ENCODE results near the gene MGAT4A. TPM values are rescaled to one million over a fixed set of nuclear protein-coding genes. Genes with fewer than 3 reads are reported as not detected.

The MGAT4A gene
- total and polyA plus RNA-seq, 9 of the 15 experiments (the other 6 are each of a cell fraction or from before 2014, with no cell fraction given): 0.03 to 0.53 (median 0.18) TPM; not detected in 2

DNA sequence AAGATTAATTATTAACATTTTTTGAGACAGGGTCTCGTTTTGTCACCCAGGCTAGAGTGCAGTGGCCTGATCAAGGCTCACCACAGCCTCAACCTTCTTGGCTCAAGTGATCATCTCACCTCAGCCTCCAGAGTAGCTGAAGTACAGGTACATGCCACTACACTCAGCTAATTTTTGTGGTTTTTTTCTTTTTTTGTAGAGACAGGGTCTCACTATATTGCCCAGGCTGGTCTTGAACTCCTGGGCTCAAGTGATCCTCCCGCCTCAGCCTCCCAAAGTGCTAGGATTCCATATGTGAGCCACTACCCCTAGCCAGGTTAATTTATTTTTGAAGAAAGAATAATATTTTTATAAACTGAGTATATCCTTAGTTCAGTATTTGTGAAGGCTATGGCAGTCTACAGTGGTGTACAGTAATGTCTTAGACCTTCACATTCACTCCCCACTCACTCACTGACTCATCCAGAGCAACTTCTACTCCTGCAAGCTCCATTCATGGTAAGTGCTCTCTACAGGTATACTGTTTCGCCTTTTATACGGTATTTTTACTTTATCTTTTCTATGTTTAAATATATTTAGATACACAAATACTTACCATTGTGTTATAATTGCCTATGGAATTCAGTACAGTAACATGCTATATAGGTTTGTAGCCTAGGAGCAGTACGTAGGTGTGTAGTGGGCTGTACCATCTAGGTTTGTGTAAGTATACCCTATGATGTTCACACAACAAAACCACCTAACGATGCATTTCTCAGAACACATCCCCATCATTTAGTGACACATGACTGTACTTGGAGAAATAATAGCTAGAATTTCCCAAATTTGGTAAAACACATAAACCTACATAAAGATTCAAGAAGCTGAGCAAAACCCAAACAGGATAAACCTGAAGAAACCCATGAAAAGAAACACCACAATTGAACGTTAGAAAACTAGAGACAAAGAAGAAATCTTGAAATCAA, 38.6 kb downstream of the MGAT4A start:
- no peaks in the 10 kb centered on the region for H3K9me3 ChIP-seq (replicated peaks; ENCODE audit: control insufficient read depth, insufficient read depth, low read depth, low read length)
- no peak overlapping the region for H3K27ac ChIP-seq (ENCODE audit: extremely low read depth, low read depth, low read length)
- ATAC-seq (no peak), FAIRE-seq (no peak), DNase-seq (ENCODE audit: extremely low read depth in 1 of 4, low spot score in 3 of 4) (no peak)
- no peaks in the 10 kb centered on the region for H3K36me3 ChIP-seq (ENCODE audit: control insufficient read depth, insufficient read depth, low read length)
- no peak overlapping the region for H3K4me2 ChIP-seq (ENCODE audit: insufficient read depth, low read length)
- intact Hi-C loops (cut with micrococcal nuclease): no loop called here
- POLR2A ChIA-PET: no interaction called here
- no peak for TF ChIP-seq ZKSCAN1 (IDR thresholded peaks at IDR 0.05; ENCODE audit: low read depth, low read length)
- TF ChIP-seq L3MBTL2 (IDR thresholded peaks at IDR 0.05): no peak
- H3K4me3 ChIP-seq: no peak overlapping the region
- no peaks in the 10 kb centered on the region for H4K20me1 ChIP-seq (replicated peaks; ENCODE audit: control insufficient read depth, insufficient read depth, low read length)
- H3K4me1 ChIP-seq (replicated peaks in 1 of 2; ENCODE audit: control insufficient read depth in 2 of 2, insufficient read depth in 2 of 2, low read length in 2 of 2): no peaks in the 10 kb centered on the region
- no peaks in the 10 kb centered on the region for H3K9me1 ChIP-seq (ENCODE audit: control insufficient read depth, insufficient read depth, low read length)
- H3K79me2 ChIP-seq (ENCODE audit: control insufficient read depth, insufficient read depth, low read length): no peaks in the 10 kb centered on the region
- no peak overlapping the region for H2AFZ ChIP-seq (ENCODE audit: low read depth, low read length)
- 0% methylated on average over 7 of the region's 7 CpGs for WGBS (ENCODE audit: insufficient coverage, low coverage, missing lambda C conversion rate)
- H3K9ac ChIP-seq (ENCODE audit: insufficient read depth in 1 of 2, low read depth in 2 of 2, low read length in 2 of 2): no peak overlapping the region
- CTCF ChIA-PET (ENCODE audit: low intra/inter-chr PET ratio): no interaction called here
- in situ Hi-C loops (cut with MboI): no loop called here
- peaks cover 5 to 11% of the 10 kb centered on the region in 2 experiments; a peak in 4 of 5 replicates for H3K27me3 ChIP-seq (ENCODE audit: control insufficient read depth in 2 of 2, insufficient read depth in 2 of 2, low read length in 2 of 2)
- no TSS peak for BruUV-seq (replicated peaks)

DNA sequence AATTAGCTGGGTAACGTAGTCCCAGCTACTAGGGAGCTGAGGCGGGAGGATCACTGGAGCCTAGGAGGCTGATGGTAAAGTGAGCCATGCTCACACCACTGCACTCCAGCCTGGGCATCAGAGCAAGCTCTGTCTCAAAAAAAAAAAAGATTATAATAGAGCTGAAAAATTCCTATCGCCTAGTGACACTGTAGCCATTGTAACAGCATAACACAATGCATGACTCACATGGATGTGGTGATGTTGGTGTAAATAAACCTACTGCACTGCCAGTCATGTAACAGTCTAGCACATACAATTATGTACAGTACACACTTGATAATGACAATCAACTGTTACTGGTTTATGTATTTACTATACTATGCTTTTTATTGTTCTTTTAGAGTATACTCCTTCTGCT, 39.6 kb downstream of the MGAT4A start:
- Histone ChIP-seq H3K9me3 (replicated peaks; ENCODE audit: control insufficient read depth, insufficient read depth, low read depth, low read length) (no peaks in the 10 kb centered on the region), H3K9me1 (ENCODE audit: control insufficient read depth, insufficient read depth, low read length) (no peaks in the 10 kb centered on the region), H3K36me3 (ENCODE audit: control insufficient read depth, insufficient read depth, low read length) (no peaks in the 10 kb centered on the region), H3K4me2 (ENCODE audit: insufficient read depth, low read length) (no peak overlapping the region), H3K4me1 (replicated peaks in 1 of 2; ENCODE audit: control insufficient read depth in 2 of 2, insufficient read depth in 2 of 2, low read length in 2 of 2) (no peaks in the 10 kb centered on the region), H4K20me1 (replicated peaks; ENCODE audit: control insufficient read depth, insufficient read depth, low read length) (no peaks in the 10 kb centered on the region), H2AFZ (ENCODE audit: low read depth, low read length) (no peak overlapping the region), H3K9ac (ENCODE audit: insufficient read depth in 1 of 2, low read depth in 2 of 2, low read length in 2 of 2) (no peak overlapping the region), H3K79me2 (ENCODE audit: control insufficient read depth, insufficient read depth, low read length) (no peaks in the 10 kb centered on the region), H3K27ac (ENCODE audit: extremely low read depth, low read depth, low read length) (no peak overlapping the region), H3K27me3 (ENCODE audit: control insufficient read depth in 2 of 2, insufficient read depth in 2 of 2, low read length in 2 of 2) (peaks cover 5 to 11% of the 10 kb centered on the region in 2 experiments; a peak in 4 of 5 replicates), H3K4me3 (no peak overlapping the region)
- WGBS (ENCODE audit: insufficient coverage, low coverage, missing lambda C conversion rate): 0% methylated on average over 3 of the region's 3 CpGs
- ChIA-PET POLR2A (interaction anchor here (0.6 kb wide), 1 partner anchor 227 kb away, joined by 4 read pairs; no protein-coding TSS in a partner anchor), CTCF (ENCODE audit: low intra/inter-chr PET ratio) (no interaction called here)
- ATAC-seq: no peak
- no peak for FAIRE-seq
- in situ Hi-C loops (cut with MboI) (no loop called here), intact Hi-C loops (cut with micrococcal nuclease) (no loop called here)
- no peak for DNase-seq (ENCODE audit: extremely low read depth in 1 of 4, low spot score in 3 of 4)
- BruUV-seq (replicated peaks): no TSS peak
- TF ChIP-seq, protein P1, sequence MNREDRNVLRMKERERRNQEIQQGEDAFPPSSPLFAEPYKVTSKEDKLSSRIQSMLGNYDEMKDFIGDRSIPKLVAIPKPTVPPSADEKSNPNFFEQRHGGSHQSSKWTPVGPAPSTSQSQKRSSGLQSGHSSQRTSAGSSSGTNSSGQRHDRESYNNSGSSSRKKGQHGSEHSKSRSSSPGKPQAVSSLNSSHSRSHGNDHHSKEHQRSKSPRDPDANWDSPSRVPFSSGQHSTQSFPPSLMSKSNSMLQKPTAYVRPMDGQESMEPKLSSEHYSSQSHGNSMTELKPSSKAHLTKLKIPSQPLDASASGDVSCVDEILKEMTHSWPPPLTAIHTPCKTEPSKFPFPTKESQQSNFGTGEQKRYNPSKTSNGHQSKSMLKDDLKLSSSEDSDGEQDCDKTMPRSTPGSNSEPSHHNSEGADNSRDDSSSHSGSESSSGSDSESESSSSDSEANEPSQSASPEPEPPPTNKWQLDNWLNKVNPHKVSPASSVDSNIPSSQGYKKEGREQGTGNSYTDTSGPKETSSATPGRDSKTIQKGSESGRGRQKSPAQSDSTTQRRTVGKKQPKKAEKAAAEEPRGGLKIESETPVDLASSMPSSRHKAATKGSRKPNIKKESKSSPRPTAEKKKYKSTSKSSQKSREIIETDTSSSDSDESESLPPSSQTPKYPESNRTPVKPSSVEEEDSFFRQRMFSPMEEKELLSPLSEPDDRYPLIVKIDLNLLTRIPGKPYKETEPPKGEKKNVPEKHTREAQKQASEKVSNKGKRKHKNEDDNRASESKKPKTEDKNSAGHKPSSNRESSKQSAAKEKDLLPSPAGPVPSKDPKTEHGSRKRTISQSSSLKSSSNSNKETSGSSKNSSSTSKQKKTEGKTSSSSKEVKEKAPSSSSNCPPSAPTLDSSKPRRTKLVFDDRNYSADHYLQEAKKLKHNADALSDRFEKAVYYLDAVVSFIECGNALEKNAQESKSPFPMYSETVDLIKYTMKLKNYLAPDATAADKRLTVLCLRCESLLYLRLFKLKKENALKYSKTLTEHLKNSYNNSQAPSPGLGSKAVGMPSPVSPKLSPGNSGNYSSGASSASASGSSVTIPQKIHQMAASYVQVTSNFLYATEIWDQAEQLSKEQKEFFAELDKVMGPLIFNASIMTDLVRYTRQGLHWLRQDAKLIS (CRISPR knock-in tag; IDR thresholded peaks at IDR 0.05): no peak
- TF ChIP-seq, protein P2, sequence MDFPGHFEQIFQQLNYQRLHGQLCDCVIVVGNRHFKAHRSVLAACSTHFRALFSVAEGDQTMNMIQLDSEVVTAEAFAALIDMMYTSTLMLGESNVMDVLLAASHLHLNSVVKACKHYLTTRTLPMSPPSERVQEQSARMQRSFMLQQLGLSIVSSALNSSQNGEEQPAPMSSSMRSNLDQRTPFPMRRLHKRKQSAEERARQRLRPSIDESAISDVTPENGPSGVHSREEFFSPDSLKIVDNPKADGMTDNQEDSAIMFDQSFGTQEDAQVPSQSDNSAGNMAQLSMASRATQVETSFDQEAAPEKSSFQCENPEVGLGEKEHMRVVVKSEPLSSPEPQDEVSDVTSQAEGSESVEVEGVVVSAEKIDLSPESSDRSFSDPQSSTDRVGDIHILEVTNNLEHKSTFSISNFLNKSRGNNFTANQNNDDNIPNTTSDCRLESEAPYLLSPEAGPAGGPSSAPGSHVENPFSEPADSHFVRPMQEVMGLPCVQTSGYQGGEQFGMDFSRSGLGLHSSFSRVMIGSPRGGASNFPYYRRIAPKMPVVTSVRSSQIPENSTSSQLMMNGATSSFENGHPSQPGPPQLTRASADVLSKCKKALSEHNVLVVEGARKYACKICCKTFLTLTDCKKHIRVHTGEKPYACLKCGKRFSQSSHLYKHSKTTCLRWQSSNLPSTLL (IDR thresholded peaks at IDR 0.05): no peak
- TF ChIP-seq KLF10 (CRISPR knock-in tag; IDR thresholded peaks at IDR 0.05) (no peak), ARID1B (IDR thresholded peaks at IDR 0.05) (no peak), SMARCB1 (IDR thresholded peaks at IDR 0.05; ENCODE audit: insufficient read length, low read depth) (no peak)

Measured in K562 (cell line).